A549 (cell line): ENCODE results near the gene EHD3. TPM values are rescaled to one million over a fixed set of nuclear protein-coding genes. Genes with fewer than 3 reads are reported as not detected.
A peak's percentile ranks its signal among the peaks of the same experiment; 100 is the strongest.

Experiments used
- ATAC-seq, 2 experiments: fragments of 200-7000 bp in 1 of 2; fragments of >200 bp in 1 of 2; cut with Nextera tagmentation in 1 of 2; cut with Tn5 transposase in 1 of 2; 3 replicates each; pipeline versions ENCODE4 v1.8.0 to v1.9.1; 2018 to 2020; ENCODE audit warnings: mild to moderate bottlenecking in 1 of 2, moderate library complexity in 1 of 2
- CTCF ChIA-PET: fragments of 300-600 bp; sonication (Branson Sonifier 250); formaldehyde crosslinking; extraction: SDS; loops from one replicate; lab custom pipeline; 2021; ENCODE audit warnings: antibody characterized with exemption, inconsistent platforms; lab: Yijun Ruan, JAX
- POLR2A ChIA-PET: fragments of 350-600 bp; formaldehyde crosslinking; extraction: SDS; loops from one replicate; lab custom pipeline; 2021; ENCODE audit warnings: antibody characterized with exemption, inconsistent platforms; lab: Yijun Ruan, JAX
- DNase-seq, 2 experiments: peaks; one replicate each; pipeline versions ENCODE4 v3.0.0 to v3.0.0-alpha.2; 2011 to 2016; ENCODE audit warnings: low read depth in 1 of 2, low spot score in 1 of 2
- FAIRE-seq: peaks from 2 replicates; lab custom pipeline; 2011; peaks lifted over from hg19 to GRCh38; lab: Jason Lieb, UNC
- H3K27ac ChIP-seq, 2 experiments: fragments of >200 bp; sonication (Bioruptor Twin); formaldehyde crosslinking; 3 replicates each; pipeline ENCODE4 v1.5.1; 2016 to 2017
- H3K4me1 ChIP-seq: fragments of >200 bp; sonication (Bioruptor Twin); formaldehyde crosslinking; 3 replicates; pipeline ENCODE4 v1.6.1; 2016
- H3K4me2 ChIP-seq: fragments of >200 bp; sonication (Bioruptor Twin); formaldehyde crosslinking; 3 replicates; pipeline ENCODE4 v1.6.1; 2016
- H3K4me3 ChIP-seq: fragments of >200 bp; sonication (Bioruptor Twin); formaldehyde crosslinking; 3 replicates; pipeline ENCODE4 v1.5.1; 2016
- H3K9me3 ChIP-seq: fragments of >200 bp; sonication (Bioruptor Twin); formaldehyde crosslinking; 3 replicates; pipeline ENCODE4 v1.6.1; 2016
- BCL3 ChIP-seq: fragments of >200 bp; sonication (Bioruptor Twin); formaldehyde crosslinking; IDR thresholded peaks from 3 replicates; pipeline ENCODE4 v1.6.1; 2016
- CEBPB ChIP-seq, 2 experiments: fragments of >200 bp in 1 of 2; sonication (Bioruptor Twin) in 1 of 2; formaldehyde crosslinking in 1 of 2; IDR thresholded peaks; 2 replicates each; pipeline ENCODE4 v1.6.1; 2012 to 2016
- CHD4 ChIP-seq: fragments of 200-600 bp; sonication (generic); IDR thresholded peaks from 2 replicates; pipeline ENCODE4 v1.6.1; 2016; ENCODE audit warnings: antibody characterized with exemption, mild to moderate bottlenecking, borderline replicate concordance
- CTCF ChIP-seq: fragments of >200 bp; sonication (Bioruptor Twin); formaldehyde crosslinking; IDR thresholded peaks from 3 replicates; pipeline ENCODE4 v1.5.1; 2016
- E2F6 ChIP-seq: IDR thresholded peaks from 2 replicates; pipeline ENCODE4 v1.6.1; 2012; ENCODE audit warnings: low read depth, borderline replicate concordance
- EHMT2 ChIP-seq: fragments of 200-600 bp; sonication (generic); IDR thresholded peaks from 2 replicates; pipeline ENCODE4 v1.6.1; 2016; ENCODE audit warnings: antibody characterized with exemption, low read depth, mild to moderate bottlenecking, moderate library complexity
- EP300 ChIP-seq, 2 experiments: fragments of >200 bp; sonication (Bioruptor Twin); formaldehyde crosslinking; IDR thresholded peaks; 2 replicates in 1 of 2; 3 replicates in 1 of 2; pipeline ENCODE4 v1.6.1; 2016 to 2017
- FOXS1 ChIP-seq: fragments of 250-450 bp; sonication (Bioruptor Pico); IDR thresholded peaks from 2 replicates; pipeline ENCODE4 v1.5.0; 2020; ENCODE audit warnings: mild to moderate bottlenecking, moderate library complexity
- JUN ChIP-seq, 2 experiments: fragments of >200 bp; sonication (Bioruptor Twin); formaldehyde crosslinking; IDR thresholded peaks; 2 replicates in 1 of 2; 3 replicates in 1 of 2; pipeline ENCODE4 v1.6.1; 2016 to 2017
- MAFK ChIP-seq: fragments of 450-650 bp; IDR thresholded peaks from 2 replicates; pipeline ENCODE4 v1.6.1; 2014; ENCODE audit not compliant: partially characterized antibody
- MAX ChIP-seq: IDR thresholded peaks from 2 replicates; pipeline ENCODE4 v1.6.1; 2012
- MYC ChIP-seq: IDR thresholded peaks from 2 replicates; pipeline ENCODE4 v1.6.1; 2012; ENCODE audit warnings: mild to moderate bottlenecking, inconsistent platforms, low read length, improper control_type of control experiment, borderline replicate concordance
- POLR2A ChIP-seq: IDR thresholded peaks from 2 replicates; pipeline ENCODE4 v1.6.1; 2012; ENCODE audit warnings: mild to moderate bottlenecking, low read length
- RAD21 ChIP-seq, 2 experiments: fragments of >200 bp in 1 of 2; sonication (Bioruptor Twin) in 1 of 2; formaldehyde crosslinking in 1 of 2; IDR thresholded peaks in 1 of 2; conservative IDR thresholded peaks in 1 of 2; 2 replicates in 1 of 2; 3 replicates in 1 of 2; pipeline ENCODE4 v1.6.1; 2012 to 2018; ENCODE audit warnings: inconsistent platforms in 1 of 2
- RNF2 ChIP-seq: fragments of 200-600 bp; sonication (generic); IDR thresholded peaks from 2 replicates; pipeline ENCODE4 v1.6.1; 2016; ENCODE audit warnings: low read depth, mild to moderate bottlenecking, antibody characterized with exemption, moderate library complexity, borderline replicate concordance
- SMC3 ChIP-seq: fragments of >200 bp; sonication (Bioruptor Twin); formaldehyde crosslinking; IDR thresholded peaks from 3 replicates; pipeline ENCODE4 v1.6.1; 2018; ENCODE audit warnings: inconsistent platforms
- USF2 ChIP-seq: fragments of 450-650 bp; IDR thresholded peaks from 2 replicates; pipeline ENCODE4 v1.6.1; 2014; ENCODE audit warnings: antibody characterized with exemption
- WGBS: methylation state at CpG from one replicate; pipeline ENCODE4 v1.1.6; 2017; ENCODE audit errors: missing lambda C conversion rate; 5-methylcytosine and 5-hydroxymethylcytosine counted together
- polyA minus RNA-seq: library from RNA; depleted of rRNA, polyadenylated mRNA; stranded (reverse); fragments of >200 nt; gene quantifications from 2 replicates; pipeline ENCODE4 v1.2.3, GENCODE V29; 2011; rRNA and poly(A)+ RNA removed
- polyA plus RNA-seq, 4 experiments: library from polyadenylated mRNA; depleted of rRNA in 3 of 4; stranded (reverse); fragments of >200 nt; fragmentation: RNase III in 1 of 4; extraction: RNeasy Plus Mini Kit Qiagen cat#74134 plus additional on column Dnase treatment in 1 of 4; gene quantifications; 2 replicates in 3 of 4; 3 replicates in 1 of 4; pipeline ENCODE4 v1.2.3, GENCODE V29; 2011 to 2017

The EHD3 gene
- 10.6 and 12.3 TPM in 2 replicates for polyA plus RNA-seq (2011; rRNA removed)
- 9.2 and 11.4 TPM in 2 replicates for polyA plus RNA-seq (2012; cell fraction: cytosol; rRNA removed)
- 6.9 and 7.1 TPM in 2 replicates for polyA plus RNA-seq (2012; cell fraction: nucleus; rRNA removed)
- 7.9 to 9.2 TPM (median 8.7 TPM) in 3 replicates for polyA plus RNA-seq (2017; fragmentation: RNase III; extraction: RNeasy Plus Mini Kit Qiagen cat#74134 plus additional on column Dnase treatment)
- 16.7 and 21.0 TPM in 2 replicates for polyA minus RNA-seq

- DNase-seq, result peak; percentile 92 to 93
- TF ChIP-seq USF2, result no peak
- peak; percentile 88 for TF ChIP-seq POLR2A
- peak; percentile 60; the same call in 1 of the 2 replicates for TF ChIP-seq E2F6
- TF ChIP-seq RAD21 (conservative IDR thresholded peaks at IDR 0.05 in 1 of 2, IDR thresholded peaks at IDR 0.05 in 1 of 2), result peak; percentile 61 to 66
- no peak for TF ChIP-seq MYC
- TF ChIP-seq MAFK, result peak; percentile 35
- no peak for TF ChIP-seq CEBPB (IDR thresholded peaks at IDR 0.05)
- peak; percentile 90 for TF ChIP-seq CTCF
- TF ChIP-seq SMC3, result peak; percentile 74
- TF ChIP-seq JUN (IDR thresholded peaks at IDR 0.05), result peak in 1 of 2 experiments; percentile 66; a peak in 2 of 5 replicates
- peak; percentile 82 for TF ChIP-seq MAX
- TF ChIP-seq EP300 (IDR thresholded peaks at IDR 0.05), result no peak
- 0 out of 3 replicates have a peak, but pooled peaks have one; percentile 27 for TF ChIP-seq BCL3
- no peak for TF ChIP-seq FOXS1 (CRISPR knock-in tag)
- ChIA-PET POLR2A (interaction anchor here (0.7 to 1.2 kb wide), 3 partner anchors 64 to 96 kb away, joined by 3 to 5 read pairs (median 4); partner anchors contain the start of gene GALNT14), CTCF (interaction anchor here (0.5 to 3.4 kb wide), 62 partner anchors 9 to 1064 kb away, joined by 3 to 37 read pairs (median 3); partner anchors contain the start of gene CAPN14)
- peak; percentile 67 for FAIRE-seq
- ATAC-seq, result peak; percentile 99 to 100
- H3K9me3 ChIP-seq, result no peaks in the 10 kb centered on the region
- peak within 1 kb of the TSS; percentile 92 for H3K4me2 ChIP-seq
- 33% methylated on average over 24 of the region's 74 CpGs for WGBS
- peaks cover 14% of the 10 kb centered on the region; the same call in 2 of the 3 replicates for H3K4me1 ChIP-seq
- H3K27ac ChIP-seq, result peak within 1 kb of the TSS; percentile 80 to 92
- H3K4me3 ChIP-seq, result peak within 1 kb of the TSS; percentile 68
Observed at GRCh38 chr2:31233741-31234682, at the start of gene EHD3. EHD3 (plus strand) TSS chr2:31234152; CDS start chr2:31234622, 470 bp downstream.

- no peak overlapping the region for H3K27ac ChIP-seq
- FAIRE-seq (no peak), ATAC-seq (no peak), DNase-seq (no peak)
- no peaks in the 10 kb centered on the region for H3K9me3 ChIP-seq
- TF ChIP-seq EHMT2, result no peak
- no peak for TF ChIP-seq USF2
- no peak for TF ChIP-seq RAD21 (conservative IDR thresholded peaks at IDR 0.05 in 1 of 2, IDR thresholded peaks at IDR 0.05 in 1 of 2)
- TF ChIP-seq RNF2, result no peak
- no peak for TF ChIP-seq CHD4
- ChIA-PET CTCF (interaction anchor here (1.2 to 2.8 kb wide), 4 partner anchors 13 to 475 kb away, joined by 3 to 12 read pairs (median 4); no protein-coding TSS in a partner anchor), POLR2A (no interaction called here)
- no peak overlapping the region for H3K4me3 ChIP-seq
- H3K4me2 ChIP-seq, result no peak overlapping the region
- H3K4me1 ChIP-seq, result no peaks in the 10 kb centered on the region
- 45% methylated on average over 4 of the region's 4 CpGs for WGBS
Observed at GRCh38 chr2:31187166-31187565, 46.8 kb upstream of the EHD3 start.
